Thyroid gland (tissue), 4 donors: Measurements from ENCODE around the gene WNT10A.

ENCODE experiments used
- CTCF ChIP-seq, 6 experiments: fragments of 200-600 bp in 3 of 6; fragments of 450-650 bp in 3 of 6; sonication (generic) in 3 of 6; IDR thresholded peaks; one replicate each; pipeline ENCODE4 v1.5.1; 2016 to 2019; ENCODE audit warnings: antibody characterized with exemption in 6 of 6, mild to moderate bottlenecking in 2 of 6, inconsistent platforms in 1 of 6, moderate library complexity in 1 of 6
- POLR2A ChIP-seq, 2 donors: fragments of 450-650 bp; IDR thresholded peaks; one replicate each; pipeline ENCODE4 v1.6.1; 2017; ENCODE audit warnings: antibody characterized with exemption in 2 of 2, mild to moderate bottlenecking in 2 of 2, moderate library complexity in 1 of 2

- TF ChIP-seq POLR2A (IDR thresholded peaks at IDR 0.05) (no peak), CTCF (IDR thresholded peaks at IDR 0.05) (no peak)
Measured at GRCh38 chr2:218910741-218911140, 30.1 kb downstream of the WNT10A start.
